GM12875 (cell line): ENCODE results near the gene TCIRG1.

ENCODE experiments used
- H3K4me3 ChIP-seq: one replicate; pipeline ENCODE4 v1.5.1; 2011; ENCODE audit warnings: low read depth, low read length, control low read depth
- TF ChIP-seq, protein P1 (sequence below): IDR thresholded peaks from 2 replicates; pipeline ENCODE4 v1.5.1; 2011; ENCODE audit warnings: low read depth, mild to moderate bottlenecking, control low read depth, inconsistent platforms, low read length, moderate library complexity, borderline replicate concordance; ENCODE audit not compliant: insufficient read depth

TCIRG1 gene

DNA sequence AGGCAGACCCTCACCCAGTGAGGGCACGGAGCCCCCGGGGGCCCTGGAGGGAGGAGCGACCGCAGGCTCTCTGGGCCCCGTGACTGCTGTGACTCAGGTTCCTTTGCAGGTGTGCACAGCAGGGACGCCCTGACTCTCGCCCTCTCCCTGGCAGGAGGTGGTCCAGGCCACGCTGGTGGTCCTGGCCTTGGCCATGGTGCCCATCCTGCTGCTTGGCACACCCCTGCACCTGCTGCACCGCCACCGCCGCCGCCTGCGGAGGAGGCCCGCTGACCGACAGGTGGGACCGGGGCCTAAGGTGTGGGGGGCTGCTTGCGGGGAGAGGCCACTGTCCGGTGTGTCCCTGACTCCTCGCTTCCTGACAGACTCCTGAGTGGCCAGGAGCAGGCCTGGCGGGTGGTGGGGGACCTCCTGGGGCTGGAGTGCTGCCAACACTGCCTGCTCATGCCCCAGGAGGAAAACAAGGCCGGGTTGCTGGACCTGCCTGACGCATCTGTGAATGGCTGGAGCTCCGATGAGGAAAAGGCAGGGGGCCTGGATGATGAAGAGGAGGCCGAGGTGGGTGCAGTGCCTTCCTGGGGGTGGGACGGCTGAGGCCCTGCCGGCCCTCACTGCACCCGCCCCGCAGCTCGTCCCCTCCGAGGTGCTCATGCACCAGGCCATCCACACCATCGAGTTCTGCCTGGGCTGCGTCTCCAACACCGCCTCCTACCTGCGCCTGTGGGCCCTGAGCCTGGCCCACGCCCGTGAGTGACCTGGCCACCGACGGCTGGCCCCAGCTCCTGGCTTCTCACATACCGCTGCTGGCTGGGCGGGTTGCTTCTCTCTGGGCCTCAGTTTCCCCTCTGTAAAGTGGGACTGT lies 10.9 kb downstream of the TCIRG1 start:
- TF ChIP-seq, protein P1, sequence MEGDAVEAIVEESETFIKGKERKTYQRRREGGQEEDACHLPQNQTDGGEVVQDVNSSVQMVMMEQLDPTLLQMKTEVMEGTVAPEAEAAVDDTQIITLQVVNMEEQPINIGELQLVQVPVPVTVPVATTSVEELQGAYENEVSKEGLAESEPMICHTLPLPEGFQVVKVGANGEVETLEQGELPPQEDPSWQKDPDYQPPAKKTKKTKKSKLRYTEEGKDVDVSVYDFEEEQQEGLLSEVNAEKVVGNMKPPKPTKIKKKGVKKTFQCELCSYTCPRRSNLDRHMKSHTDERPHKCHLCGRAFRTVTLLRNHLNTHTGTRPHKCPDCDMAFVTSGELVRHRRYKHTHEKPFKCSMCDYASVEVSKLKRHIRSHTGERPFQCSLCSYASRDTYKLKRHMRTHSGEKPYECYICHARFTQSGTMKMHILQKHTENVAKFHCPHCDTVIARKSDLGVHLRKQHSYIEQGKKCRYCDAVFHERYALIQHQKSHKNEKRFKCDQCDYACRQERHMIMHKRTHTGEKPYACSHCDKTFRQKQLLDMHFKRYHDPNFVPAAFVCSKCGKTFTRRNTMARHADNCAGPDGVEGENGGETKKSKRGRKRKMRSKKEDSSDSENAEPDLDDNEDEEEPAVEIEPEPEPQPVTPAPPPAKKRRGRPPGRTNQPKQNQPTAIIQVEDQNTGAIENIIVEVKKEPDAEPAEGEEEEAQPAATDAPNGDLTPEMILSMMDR = no peak
- no peak overlapping the region for H3K4me3 ChIP-seq

DNA sequence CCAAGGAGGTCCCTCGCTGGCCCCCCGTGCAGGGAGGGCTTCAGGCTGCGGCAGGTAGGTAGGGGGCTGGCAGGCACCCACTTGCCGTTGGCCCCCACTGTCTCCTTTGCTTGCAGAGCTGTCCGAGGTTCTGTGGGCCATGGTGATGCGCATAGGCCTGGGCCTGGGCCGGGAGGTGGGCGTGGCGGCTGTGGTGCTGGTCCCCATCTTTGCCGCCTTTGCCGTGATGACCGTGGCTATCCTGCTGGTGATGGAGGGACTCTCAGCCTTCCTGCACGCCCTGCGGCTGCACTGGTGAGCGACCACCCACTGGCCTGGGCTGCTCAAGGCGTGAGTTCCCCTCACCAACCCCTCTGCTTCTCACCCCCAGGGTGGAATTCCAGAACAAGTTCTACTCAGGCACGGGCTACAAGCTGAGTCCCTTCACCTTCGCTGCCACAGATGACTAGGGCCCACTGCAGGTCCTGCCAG lies 11.6 kb downstream of the TCIRG1 start:
- H3K4me3 ChIP-seq = no peak overlapping the region
- TF ChIP-seq, protein P1 = no peak

DNA sequence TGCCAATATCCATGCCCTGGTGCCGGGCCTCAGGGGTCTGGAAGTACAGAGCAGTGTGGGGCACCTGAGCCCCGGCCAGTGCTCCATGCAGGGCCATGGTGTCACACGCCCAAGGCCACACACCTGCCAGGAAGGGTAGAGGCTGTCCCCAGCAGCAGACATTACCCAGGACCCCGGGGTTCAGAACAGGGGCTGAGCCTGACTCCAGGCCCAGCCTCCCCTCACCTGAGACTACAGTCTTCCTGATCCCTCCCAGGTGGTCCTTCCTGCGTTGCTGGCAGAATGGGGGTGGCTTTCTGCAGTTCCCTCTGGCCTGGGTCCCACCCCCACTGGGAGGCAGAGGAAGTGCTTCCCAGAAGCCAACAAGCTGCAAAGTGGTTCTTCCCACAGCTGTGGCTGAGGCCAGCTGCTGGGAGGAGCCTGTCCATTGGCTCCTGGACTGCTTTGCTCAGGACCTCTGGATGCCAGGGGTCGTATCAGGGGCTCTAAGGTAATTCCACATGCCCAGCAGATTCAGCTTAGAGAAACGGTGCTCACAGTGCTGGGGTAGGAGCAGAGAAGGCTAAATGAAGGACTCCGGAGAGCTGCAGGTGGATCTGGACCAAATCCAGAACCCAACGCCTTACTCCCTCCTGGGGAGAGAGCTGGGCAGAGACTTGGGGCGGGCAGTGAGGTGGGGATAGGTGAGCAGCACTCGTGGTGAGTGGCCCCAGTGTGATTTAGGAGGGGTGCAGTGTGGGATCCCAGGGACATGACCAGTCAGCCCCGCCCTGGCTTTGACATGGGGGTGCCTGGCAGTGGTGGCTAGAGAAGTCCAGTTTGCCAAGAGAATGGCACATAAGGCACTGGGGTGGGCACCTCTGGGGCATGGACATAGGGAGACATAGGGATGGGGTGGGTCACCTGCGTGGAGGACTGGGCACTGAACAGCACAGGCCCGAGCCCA lies 12.6 kb downstream of the TCIRG1 start:
- TF ChIP-seq, protein P1 = no peak
- H3K4me3 ChIP-seq = no peak overlapping the region

DNA sequence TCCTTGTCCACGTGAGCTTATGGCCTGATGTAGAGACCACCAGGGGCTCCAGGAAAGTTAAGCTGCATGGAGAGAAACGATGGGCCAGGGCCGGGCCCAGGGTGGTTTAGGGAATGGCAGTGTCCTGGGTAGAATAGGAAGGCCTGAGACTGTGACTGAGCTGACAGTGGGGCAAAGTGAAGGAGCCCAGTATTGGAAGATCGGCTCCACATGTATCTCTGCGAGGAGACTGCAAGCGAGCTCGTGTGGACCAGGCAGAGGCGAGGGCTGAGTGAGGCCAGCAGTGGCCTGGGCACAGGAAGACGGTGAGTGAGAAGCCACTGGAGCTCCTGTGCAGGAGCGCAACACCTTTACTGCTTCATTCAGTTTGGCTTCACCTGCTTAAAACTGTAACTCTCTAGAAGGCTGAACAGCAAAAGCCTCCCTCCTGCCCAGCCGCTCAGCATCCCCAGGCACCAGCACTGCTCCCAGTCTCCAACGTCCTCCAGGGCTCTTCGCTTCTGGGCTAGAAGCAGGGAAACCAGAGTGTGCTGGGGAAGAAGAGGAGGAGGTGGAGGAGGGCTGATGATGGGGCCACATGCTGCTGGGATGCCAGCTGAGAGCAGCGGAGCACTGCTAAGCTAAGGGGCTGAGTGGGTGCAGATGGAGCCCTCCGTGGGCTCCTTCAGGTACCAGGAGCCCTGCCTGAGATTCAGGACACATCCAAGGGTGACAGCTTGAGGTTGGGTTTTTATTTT lies 13.5 kb downstream of the TCIRG1 start:
- H3K4me3 ChIP-seq = no peak overlapping the region
- TF ChIP-seq, protein P1 = no peak

DNA sequence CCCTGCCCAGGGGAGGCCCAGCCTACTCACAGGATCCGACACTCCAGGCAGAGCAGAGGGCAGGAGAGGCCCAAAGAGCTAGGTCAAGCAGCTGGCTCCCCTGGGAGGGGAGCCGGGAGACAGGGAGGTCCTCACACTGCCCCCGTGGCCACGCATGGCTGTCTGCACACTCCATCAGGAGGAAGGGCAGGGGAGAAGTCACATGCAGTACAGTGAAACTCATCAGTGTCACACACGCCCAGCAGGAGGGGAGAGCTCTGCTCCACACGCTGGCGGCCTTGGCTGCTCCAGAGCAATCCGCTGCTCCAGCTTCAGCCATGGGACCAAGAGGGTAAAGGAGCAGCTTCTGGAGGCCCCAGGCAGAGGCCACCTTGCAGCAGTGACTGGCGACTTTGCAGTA lies 14.3 kb downstream of the TCIRG1 start:
- TF ChIP-seq, protein P1 = no peak
- H3K4me3 ChIP-seq = no peak overlapping the region

DNA sequence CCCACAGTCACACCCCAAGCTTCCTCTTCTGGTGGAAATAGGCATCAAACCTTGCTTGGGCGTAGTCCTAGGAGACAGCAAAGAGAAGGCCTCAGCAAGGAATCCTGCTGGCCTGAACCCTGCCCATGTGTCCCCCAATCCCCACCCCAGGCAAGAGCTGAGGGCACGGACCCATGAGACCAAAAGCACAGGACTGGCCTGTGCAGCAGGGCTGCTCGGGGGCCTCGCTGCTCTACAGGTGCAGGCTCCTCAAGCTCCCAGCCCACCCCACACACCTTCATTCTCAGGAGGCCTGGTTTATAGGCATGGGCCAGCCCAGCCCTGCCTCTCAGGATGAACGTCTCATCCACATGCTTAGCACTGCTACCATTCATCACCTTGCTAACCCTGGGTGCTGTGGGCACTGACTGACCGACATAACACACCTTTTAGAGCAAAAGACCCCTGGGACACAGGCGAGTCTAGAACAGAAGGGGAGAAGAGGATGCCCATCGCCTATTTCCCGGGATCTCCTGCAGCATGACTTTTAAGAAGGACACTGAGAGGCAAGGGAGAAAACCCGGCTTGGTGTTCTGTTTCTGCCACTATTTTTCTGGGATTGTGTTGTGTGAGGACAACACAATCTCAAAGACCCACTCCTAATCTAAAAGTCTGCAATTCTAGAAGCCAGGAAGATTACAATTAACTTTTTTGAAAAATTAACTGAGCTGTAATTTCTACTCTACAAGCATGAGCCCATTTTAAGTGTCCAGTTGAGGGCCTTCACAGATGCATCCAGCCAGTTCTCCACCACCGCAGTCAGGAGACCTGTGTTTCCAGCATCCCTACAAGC lies 15.4 kb downstream of the TCIRG1 start:
- TF ChIP-seq, protein P1 = no peak
- H3K4me3 ChIP-seq = no peak overlapping the region
